Liver (tissue), 10 donors: ENCODE results near the gene MAMDC2. TPM values are rescaled to one million over a fixed set of nuclear protein-coding genes. Genes with fewer than 3 reads are reported as not detected.

ENCODE experiments used
- DNase-seq: peaks from one replicate; pipeline ENCODE4 v3.0.0-alpha.2; 2017; ENCODE audit warnings: low spot score
- H3K27ac ChIP-seq, 2 donors: one replicate each; pipeline ENCODE4 v1.7.0; 2013; ENCODE audit warnings: inconsistent platforms in 2 of 2, low read length in 2 of 2, control low read depth in 1 of 2, low read depth in 1 of 2, mild to moderate bottlenecking in 1 of 2
- H3K27me3 ChIP-seq, 4 donors: one replicate each; pipeline versions ENCODE4 v1.6.1 to v1.7.0; 2013; ENCODE audit warnings: low read length in 3 of 4, inconsistent platforms in 1 of 4, mild to moderate bottlenecking in 1 of 4, moderate library complexity in 1 of 4; ENCODE audit not compliant: control insufficient read depth in 4 of 4, insufficient read depth in 4 of 4
- H3K36me3 ChIP-seq, 4 donors: one replicate each; pipeline versions ENCODE4 v1.6.1 to v1.7.0; 2013; ENCODE audit warnings: low read length in 3 of 4, mild to moderate bottlenecking in 3 of 4, low read depth in 1 of 4, moderate library complexity in 1 of 4; ENCODE audit not compliant: control insufficient read depth in 4 of 4, insufficient read depth in 3 of 4
- H3K4me1 ChIP-seq, 4 donors: one replicate each; pipeline versions ENCODE4 v1.6.1 to v1.7.0; 2013; ENCODE audit warnings: low read length in 3 of 4, mild to moderate bottlenecking in 3 of 4, moderate library complexity in 1 of 4; ENCODE audit not compliant: control insufficient read depth in 4 of 4, insufficient read depth in 4 of 4
- H3K4me3 ChIP-seq, 3 donors: one replicate each; pipeline versions ENCODE4 v1.6.1 to v1.7.0; 2013; ENCODE audit warnings: low read length in 3 of 3, control low read depth in 1 of 3, low read depth in 1 of 3, mild to moderate bottlenecking in 1 of 3
- H3K9ac ChIP-seq, 2 donors: one replicate each; pipeline ENCODE4 v1.7.0; 2013; ENCODE audit warnings: low read length in 2 of 2, mild to moderate bottlenecking in 2 of 2, moderate library complexity in 2 of 2, control low read depth in 1 of 2, low read depth in 1 of 2
- H3K9me3 ChIP-seq, 4 donors: one replicate each; pipeline versions ENCODE4 v1.6.1 to v1.7.0; 2013; ENCODE audit warnings: low read length in 3 of 4; ENCODE audit not compliant: control insufficient read depth in 4 of 4
- HNF4A ChIP-seq, 2 donors: conservative IDR thresholded peaks; 2 replicates each; pipeline ENCODE4 v1.6.1; 2016; ENCODE audit warnings: antibody characterized with exemption in 2 of 2, mild to moderate bottlenecking in 2 of 2
- YY1 ChIP-seq: IDR thresholded peaks from 2 replicates; pipeline ENCODE4 v1.6.1; 2016; ENCODE audit warnings: antibody characterized with exemption, mild to moderate bottlenecking
- WGBS: extraction: QIAGEN DNeasy Blood & Tissue Kit; methylation state at CpG from one replicate; pipeline ENCODE4 v1.1.7; 2013; 5-methylcytosine and 5-hydroxymethylcytosine counted together
- polyA plus RNA-seq, 2 donors: library from polyadenylated mRNA; stranded (reverse) in 1 of 2; unstranded in 1 of 2; fragments of 200-250 nt in 1 of 2; fragments of >200 nt in 1 of 2; fragmentation: Nextera tagmentation in 1 of 2; extraction: Ambion mirVana in 1 of 2; gene quantifications; one replicate each; pipeline versions ENCODE4 v1.2.1 to v1.2.3, GENCODE V29; 2013 to 2015
- small RNA-seq: library from RNA; depleted of rRNA; stranded (forward); fragments of <200 nt; gene quantifications from one replicate; pipeline ENCODE3, GENCODE V24; 2014
- total RNA-seq, 2 donors: library from RNA; depleted of rRNA; stranded (reverse); fragments of >200 nt; gene quantifications; one replicate each; pipeline ENCODE4 v1.2.3, GENCODE V29; 2014
- TF ChIP-seq, protein P1 (sequence below): IDR thresholded peaks from 2 replicates; pipeline ENCODE4 v1.6.1; 2016; ENCODE audit warnings: antibody characterized with exemption, mild to moderate bottlenecking
- TF ChIP-seq, protein P2 (sequence below): IDR thresholded peaks from 2 replicates; pipeline ENCODE4 v1.6.1; 2016; ENCODE audit warnings: antibody characterized with exemption
- TF ChIP-seq, protein P3 (sequence below): IDR thresholded peaks from 2 replicates; pipeline ENCODE4 v1.6.1; 2016; ENCODE audit warnings: antibody characterized with exemption
- donor health status: healthy.
- donor health status: healthy.
- donor health status: healthy.
- donor health status: healthy.
- donor health status: healthy.

Gene MAMDC2
- total and polyA plus RNA-seq, 4 donors, result 0.28 to 4.4 (median 1.0) TPM

DNA sequence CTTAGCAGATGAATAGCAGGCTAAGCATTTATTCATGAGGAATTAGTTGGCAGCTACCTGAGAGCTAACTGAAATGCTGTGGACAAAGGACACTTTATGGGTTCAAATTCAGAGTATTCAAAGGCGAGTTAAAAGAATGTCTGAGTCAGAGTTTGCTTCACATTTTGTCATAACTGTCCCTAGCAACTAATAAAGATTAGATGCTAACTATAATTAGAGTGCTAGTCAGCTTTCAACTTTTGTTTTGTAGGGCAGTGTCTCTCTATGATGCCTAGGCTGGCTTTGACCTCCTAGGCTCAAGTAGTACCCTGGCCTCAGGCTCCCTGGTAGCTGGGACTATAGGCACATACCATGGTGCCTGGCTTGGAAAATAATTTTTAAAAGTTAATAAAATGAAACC lies 219.8 kb downstream of the MAMDC2 start:
- no peak overlapping the region for H3K4me3 ChIP-seq
- H3K4me1 ChIP-seq, result peaks cover 3 to 16% (median 11%) of the 10 kb centered on the region in 4 donors
- H3K9me3 ChIP-seq, result no peaks in the 10 kb centered on the region
- H3K27ac ChIP-seq, result no peak overlapping the region
- no peak overlapping the region for H3K9ac ChIP-seq
- H3K36me3 ChIP-seq, result peaks cover 0 to 27% (median 16%) of the 10 kb centered on the region in 4 donors
- H3K27me3 ChIP-seq, result no peaks in the 10 kb centered on the region
- TF ChIP-seq HNF4A (conservative IDR thresholded peaks at IDR 0.05), result no peak
- TF ChIP-seq, protein P1, sequence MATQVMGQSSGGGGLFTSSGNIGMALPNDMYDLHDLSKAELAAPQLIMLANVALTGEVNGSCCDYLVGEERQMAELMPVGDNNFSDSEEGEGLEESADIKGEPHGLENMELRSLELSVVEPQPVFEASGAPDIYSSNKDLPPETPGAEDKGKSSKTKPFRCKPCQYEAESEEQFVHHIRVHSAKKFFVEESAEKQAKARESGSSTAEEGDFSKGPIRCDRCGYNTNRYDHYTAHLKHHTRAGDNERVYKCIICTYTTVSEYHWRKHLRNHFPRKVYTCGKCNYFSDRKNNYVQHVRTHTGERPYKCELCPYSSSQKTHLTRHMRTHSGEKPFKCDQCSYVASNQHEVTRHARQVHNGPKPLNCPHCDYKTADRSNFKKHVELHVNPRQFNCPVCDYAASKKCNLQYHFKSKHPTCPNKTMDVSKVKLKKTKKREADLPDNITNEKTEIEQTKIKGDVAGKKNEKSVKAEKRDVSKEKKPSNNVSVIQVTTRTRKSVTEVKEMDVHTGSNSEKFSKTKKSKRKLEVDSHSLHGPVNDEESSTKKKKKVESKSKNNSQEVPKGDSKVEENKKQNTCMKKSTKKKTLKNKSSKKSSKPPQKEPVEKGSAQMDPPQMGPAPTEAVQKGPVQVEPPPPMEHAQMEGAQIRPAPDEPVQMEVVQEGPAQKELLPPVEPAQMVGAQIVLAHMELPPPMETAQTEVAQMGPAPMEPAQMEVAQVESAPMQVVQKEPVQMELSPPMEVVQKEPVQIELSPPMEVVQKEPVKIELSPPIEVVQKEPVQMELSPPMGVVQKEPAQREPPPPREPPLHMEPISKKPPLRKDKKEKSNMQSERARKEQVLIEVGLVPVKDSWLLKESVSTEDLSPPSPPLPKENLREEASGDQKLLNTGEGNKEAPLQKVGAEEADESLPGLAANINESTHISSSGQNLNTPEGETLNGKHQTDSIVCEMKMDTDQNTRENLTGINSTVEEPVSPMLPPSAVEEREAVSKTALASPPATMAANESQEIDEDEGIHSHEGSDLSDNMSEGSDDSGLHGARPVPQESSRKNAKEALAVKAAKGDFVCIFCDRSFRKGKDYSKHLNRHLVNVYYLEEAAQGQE, result no peak
- TF ChIP-seq, protein P2, sequence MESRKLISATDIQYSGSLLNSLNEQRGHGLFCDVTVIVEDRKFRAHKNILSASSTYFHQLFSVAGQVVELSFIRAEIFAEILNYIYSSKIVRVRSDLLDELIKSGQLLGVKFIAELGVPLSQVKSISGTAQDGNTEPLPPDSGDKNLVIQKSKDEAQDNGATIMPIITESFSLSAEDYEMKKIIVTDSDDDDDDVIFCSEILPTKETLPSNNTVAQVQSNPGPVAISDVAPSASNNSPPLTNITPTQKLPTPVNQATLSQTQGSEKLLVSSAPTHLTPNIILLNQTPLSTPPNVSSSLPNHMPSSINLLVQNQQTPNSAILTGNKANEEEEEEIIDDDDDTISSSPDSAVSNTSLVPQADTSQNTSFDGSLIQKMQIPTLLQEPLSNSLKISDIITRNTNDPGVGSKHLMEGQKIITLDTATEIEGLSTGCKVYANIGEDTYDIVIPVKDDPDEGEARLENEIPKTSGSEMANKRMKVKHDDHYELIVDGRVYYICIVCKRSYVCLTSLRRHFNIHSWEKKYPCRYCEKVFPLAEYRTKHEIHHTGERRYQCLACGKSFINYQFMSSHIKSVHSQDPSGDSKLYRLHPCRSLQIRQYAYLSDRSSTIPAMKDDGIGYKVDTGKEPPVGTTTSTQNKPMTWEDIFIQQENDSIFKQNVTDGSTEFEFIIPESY, result no peak
- no peak for TF ChIP-seq YY1
- TF ChIP-seq, protein P3, sequence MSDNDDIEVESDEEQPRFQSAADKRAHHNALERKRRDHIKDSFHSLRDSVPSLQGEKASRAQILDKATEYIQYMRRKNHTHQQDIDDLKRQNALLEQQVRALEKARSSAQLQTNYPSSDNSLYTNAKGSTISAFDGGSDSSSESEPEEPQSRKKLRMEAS, result no peak
- WGBS, result 76% methylated on average over 1 of the region's 1 CpG
- no peak for DNase-seq

Small RNA genes lying within 50 kb of the gene (small RNA-seq; reads per million reads assigned to genes)
- 1.5 reads per million, percentile 84 among the genes with 10 or more reads in this experiment for gene RNU2-5P

Other genes with a start within 250 kb of the MAMDC2 start
- not detected for gene CFAP95, start 223.0 kb upstream of the MAMDC2 start, total RNA-seq
- gene CFAP95, start 223.0 kb upstream of the MAMDC2 start, polyA plus RNA-seq, result not detected
- gene SMC5, start 215.1 kb downstream of the MAMDC2 start, total RNA-seq, result 10 to 100 TPM; 13.5 to 70.8 TPM
- 1 to 10 TPM; 5.6 to 7.0 TPM for gene SMC5, start 215.1 kb downstream of the MAMDC2 start, polyA plus RNA-seq